K562 (cell line): Measurements from ENCODE around the gene SELENOI. TPM values are rescaled to one million over a fixed set of nuclear protein-coding genes. Genes with fewer than 3 reads are reported as not detected.

ENCODE experiments used
- ARID1B ChIP-seq: fragments of 450-650 bp; IDR thresholded peaks from 2 replicates; pipeline ENCODE4 v1.6.1; 2016; ENCODE audit warnings: antibody characterized with exemption, mild to moderate bottlenecking, inconsistent platforms
- ATF7 ChIP-seq: fragments of 450-650 bp; IDR thresholded peaks from 2 replicates; pipeline ENCODE4 v1.7.1; 2014; ENCODE audit warnings: mild to moderate bottlenecking, moderate library complexity
- EZH2 ChIP-seq: IDR thresholded peaks from 2 replicates; pipeline ENCODE4 v1.6.1; 2012; ENCODE audit warnings: low read depth, mild to moderate bottlenecking, inconsistent platforms, low read length, borderline replicate concordance
- GABPB2 ChIP-seq: fragments of 250-450 bp; sonication (Bioruptor Pico); conservative IDR thresholded peaks from 2 replicates; pipeline ENCODE4 v1.5.1; 2021; ENCODE audit warnings: mild to moderate bottlenecking
- GTF2E2 ChIP-seq: fragments of 200-800 bp; sonication (Bioruptor generic); IDR thresholded peaks from 2 replicates; pipeline ENCODE4 v1.6.1; 2016; ENCODE audit warnings: missing genetic modification characterization, missing compliant biosample characterization
- HDAC3 ChIP-seq: fragments of 450-650 bp; IDR thresholded peaks from 2 replicates; pipeline ENCODE4 v1.6.1; 2018; ENCODE audit warnings: borderline replicate concordance, mild to moderate bottlenecking, moderate library complexity; ENCODE audit not compliant: partially characterized antibody
- MECOM ChIP-seq: fragments of 250-450 bp; sonication (Bioruptor Pico); IDR thresholded peaks from 2 replicates; pipeline ENCODE4 v1.8.0; 2022; ENCODE audit warnings: inconsistent platforms
- MEF2A ChIP-seq: IDR thresholded peaks from 2 replicates; pipeline ENCODE4 v1.6.1; 2011; ENCODE audit warnings: low read depth, mild to moderate bottlenecking, low read length, moderate library complexity; ENCODE audit not compliant: control insufficient read depth
- NR4A1 ChIP-seq, 2 experiments: fragments of 250-450 bp in 1 of 2; fragments of 450-650 bp in 1 of 2; sonication (Bioruptor Pico) in 1 of 2; IDR thresholded peaks; 2 replicates each; pipeline versions ENCODE4 v1.4.0 to v1.6.1; 2016 to 2020; ENCODE audit warnings: mild to moderate bottlenecking in 2 of 2, missing compliant biosample characterization in 1 of 2, missing genetic modification characterization in 1 of 2, moderate library complexity in 1 of 2
- PCBP1 ChIP-seq: fragments of 200-400 bp; formaldehyde crosslinking; IDR thresholded peaks from 2 replicates; pipeline ENCODE4 v1.6.1; 2018; ENCODE audit warnings: mild to moderate bottlenecking, low read depth, low read length; ENCODE audit not compliant: poor library complexity, severe bottlenecking
- PRPF4 ChIP-seq: fragments of 200-400 bp; formaldehyde crosslinking; IDR thresholded peaks from one replicate; pipeline ENCODE4 v1.6.1; 2017; ENCODE audit warnings: low read length, low read depth, mild to moderate bottlenecking; ENCODE audit not compliant: insufficient read depth, poor library complexity, severe bottlenecking
- RNF219 ChIP-seq: fragments of 250-450 bp; sonication (Bioruptor Pico); IDR thresholded peaks from 2 replicates; pipeline ENCODE4 v1.5.0; 2022; ENCODE audit warnings: mild to moderate bottlenecking
- SLC30A9 ChIP-seq: fragments of 250-450 bp; sonication (Bioruptor Pico); IDR thresholded peaks from 2 replicates; pipeline ENCODE4 v1.8.0; 2022; ENCODE audit warnings: mild to moderate bottlenecking, moderate library complexity
- TAF7 ChIP-seq: fragments of 450-650 bp; IDR thresholded peaks from 2 replicates; pipeline ENCODE4 v1.6.1; 2016; ENCODE audit warnings: missing genetic modification characterization, missing compliant biosample characterization
- ZBTB9 ChIP-seq: fragments of 450-650 bp; formaldehyde crosslinking; IDR thresholded peaks from 2 replicates; pipeline ENCODE4 v1.4.0; 2020; ENCODE audit warnings: mild to moderate bottlenecking, moderate library complexity
- ZNF354B ChIP-seq: fragments of 250-450 bp; sonication (Bioruptor Pico); IDR thresholded peaks from 2 replicates; pipeline ENCODE4 v1.4.0; 2020
- polyA plus RNA-seq, 8 experiments: library from polyadenylated mRNA; depleted of rRNA in 4 of 8; stranded (reverse) in 5 of 8; unstranded in 3 of 8; fragments of >200 nt; fragmentation: Nextera tagmentation in 2 of 8; fragmentation: Illumina TruSeq in 1 of 8; extraction: Ambion mirVana in 2 of 8; extraction: Trizol in 1 of 8; gene quantifications; 2 replicates each; pipeline versions ENCODE4 v1.2.1 to v1.2.3, GENCODE V29; 2011 to 2014; ENCODE audit warnings: inconsistent platforms in 1 of 8, missing spikeins in 1 of 8
- total RNA-seq, 7 experiments: library from RNA; depleted of rRNA in 6 of 7; stranded (reverse); fragments of >200 nt in 6 of 7; fragmentation: Illumina TruSeq in 2 of 7; extraction: Trizol in 2 of 7; gene quantifications; 2 replicates each; pipeline versions ENCODE4 v1.2.1 to v1.2.3, GENCODE V29; 2011 to 2021; ENCODE audit warnings: low replicate concordance in 1 of 7
- TF ChIP-seq, protein P1 (sequence below): fragments of 250-450 bp; sonication (Bioruptor Pico); IDR thresholded peaks from 2 replicates; pipeline ENCODE4 v1.8.0; 2022; ENCODE audit warnings: moderate library complexity, mild to moderate bottlenecking, inconsistent platforms
- TF ChIP-seq, protein P2 (sequence below): fragments of 450-650 bp; IDR thresholded peaks from 2 replicates; pipeline ENCODE4 v1.6.1; 2017; ENCODE audit warnings: mild to moderate bottlenecking, moderate library complexity
- TF ChIP-seq, protein P3 (sequence below): fragments of 250-450 bp; sonication (Bioruptor Pico); IDR thresholded peaks from 2 replicates; pipeline ENCODE4 v1.8.0; 2021; ENCODE audit warnings: mild to moderate bottlenecking, moderate library complexity

The SELENOI gene
- total and polyA plus RNA-seq, 9 of the 15 experiments (the other 6 are each of a cell fraction or from before 2014, with no cell fraction given): 9.6 to 46.9 (median 24.4) TPM

DNA sequence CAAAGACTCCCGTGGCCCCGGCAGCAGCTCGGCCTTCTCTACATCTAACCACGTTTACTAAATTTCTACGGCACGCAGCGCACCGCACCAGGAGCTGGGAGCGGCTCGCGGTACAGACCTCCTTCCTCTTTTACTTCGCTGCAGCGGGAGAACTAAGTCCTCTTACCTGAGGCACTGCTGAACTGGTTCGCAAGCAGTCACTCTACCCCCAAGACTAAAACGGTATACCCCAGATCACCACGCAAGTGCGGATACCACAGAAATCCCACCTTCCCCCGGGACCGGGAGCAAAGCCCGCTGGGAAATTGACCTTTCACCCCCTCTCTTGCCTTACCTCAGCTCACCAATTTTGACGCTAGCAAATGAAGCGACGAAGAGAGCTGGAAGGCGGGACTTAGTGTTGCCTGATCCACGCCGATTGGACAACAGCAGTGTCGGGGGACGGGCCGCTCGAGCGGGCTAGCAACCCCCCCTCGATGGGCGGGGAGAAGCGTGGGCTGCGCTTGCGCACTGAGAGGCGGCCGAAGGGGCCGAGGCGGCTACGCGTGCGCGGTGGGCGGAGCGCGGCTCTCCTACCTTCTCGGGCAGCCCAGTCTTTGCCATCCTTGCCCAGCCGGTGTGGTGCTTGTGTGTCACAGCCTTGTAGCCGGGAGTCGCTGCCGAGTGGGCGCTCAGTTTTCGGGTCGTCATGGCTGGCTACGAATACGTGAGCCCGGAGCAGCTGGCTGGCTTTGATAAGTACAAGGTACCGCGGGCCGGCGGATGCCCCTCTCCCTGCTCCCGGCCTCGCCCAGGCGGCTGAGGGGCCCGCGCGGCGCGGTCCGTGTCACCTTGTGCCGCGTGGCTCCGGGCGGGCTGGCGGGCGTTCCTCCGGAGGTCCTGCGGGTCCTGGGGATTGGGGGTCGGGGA is at the start of gene SELENOI (continued):
- peak; percentile 59 for TF ChIP-seq ZBTB9 (CRISPR knock-in tag)
- peak; percentile 49; the same call in 1 of the 2 replicates for TF ChIP-seq TAF7 (tag)
- TF ChIP-seq ARID1B: no peak; the same call in 1 of the 2 replicates
- TF ChIP-seq, protein P1, sequence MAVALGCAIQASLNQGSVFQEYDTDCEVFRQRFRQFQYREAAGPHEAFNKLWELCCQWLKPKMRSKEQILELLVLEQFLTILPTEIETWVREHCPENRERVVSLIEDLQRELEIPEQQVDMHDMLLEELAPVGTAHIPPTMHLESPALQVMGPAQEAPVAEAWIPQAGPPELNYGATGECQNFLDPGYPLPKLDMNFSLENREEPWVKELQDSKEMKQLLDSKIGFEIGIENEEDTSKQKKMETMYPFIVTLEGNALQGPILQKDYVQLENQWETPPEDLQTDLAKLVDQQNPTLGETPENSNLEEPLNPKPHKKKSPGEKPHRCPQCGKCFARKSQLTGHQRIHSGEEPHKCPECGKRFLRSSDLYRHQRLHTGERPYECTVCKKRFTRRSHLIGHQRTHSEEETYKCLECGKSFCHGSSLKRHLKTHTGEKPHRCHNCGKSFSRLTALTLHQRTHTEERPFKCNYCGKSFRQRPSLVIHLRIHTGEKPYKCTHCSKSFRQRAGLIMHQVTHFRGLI (CRISPR knock-in tag): no peak
- TF ChIP-seq, protein P2, sequence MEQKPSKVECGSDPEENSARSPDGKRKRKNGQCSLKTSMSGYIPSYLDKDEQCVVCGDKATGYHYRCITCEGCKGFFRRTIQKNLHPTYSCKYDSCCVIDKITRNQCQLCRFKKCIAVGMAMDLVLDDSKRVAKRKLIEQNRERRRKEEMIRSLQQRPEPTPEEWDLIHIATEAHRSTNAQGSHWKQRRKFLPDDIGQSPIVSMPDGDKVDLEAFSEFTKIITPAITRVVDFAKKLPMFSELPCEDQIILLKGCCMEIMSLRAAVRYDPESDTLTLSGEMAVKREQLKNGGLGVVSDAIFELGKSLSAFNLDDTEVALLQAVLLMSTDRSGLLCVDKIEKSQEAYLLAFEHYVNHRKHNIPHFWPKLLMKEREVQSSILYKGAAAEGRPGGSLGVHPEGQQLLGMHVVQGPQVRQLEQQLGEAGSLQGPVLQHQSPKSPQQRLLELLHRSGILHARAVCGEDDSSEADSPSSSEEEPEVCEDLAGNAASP: no peak
- TF ChIP-seq EZH2: no peak
- 0 out of 2 replicates have a peak, but pooled peaks have one; percentile 21 for TF ChIP-seq RNF219
- TF ChIP-seq PCBP1: peak; percentile 80
- TF ChIP-seq PRPF4: no peak
- no peak for TF ChIP-seq ZNF354B (CRISPR knock-in tag)
- TF ChIP-seq, protein P3, sequence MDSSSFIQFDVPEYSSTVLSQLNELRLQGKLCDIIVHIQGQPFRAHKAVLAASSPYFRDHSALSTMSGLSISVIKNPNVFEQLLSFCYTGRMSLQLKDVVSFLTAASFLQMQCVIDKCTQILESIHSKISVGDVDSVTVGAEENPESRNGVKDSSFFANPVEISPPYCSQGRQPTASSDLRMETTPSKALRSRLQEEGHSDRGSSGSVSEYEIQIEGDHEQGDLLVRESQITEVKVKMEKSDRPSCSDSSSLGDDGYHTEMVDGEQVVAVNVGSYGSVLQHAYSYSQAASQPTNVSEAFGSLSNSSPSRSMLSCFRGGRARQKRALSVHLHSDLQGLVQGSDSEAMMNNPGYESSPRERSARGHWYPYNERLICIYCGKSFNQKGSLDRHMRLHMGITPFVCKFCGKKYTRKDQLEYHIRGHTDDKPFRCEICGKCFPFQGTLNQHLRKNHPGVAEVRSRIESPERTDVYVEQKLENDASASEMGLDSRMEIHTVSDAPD (CRISPR knock-in tag): no peak
- no peak for TF ChIP-seq NR4A1 (CRISPR knock-in tag; IDR thresholded peaks at IDR 0.05)
- TF ChIP-seq NR4A1 (tag; IDR thresholded peaks at IDR 0.05): peak; percentile 35; the same call in 1 of the 2 replicates
- TF ChIP-seq SLC30A9: no peak
- TF ChIP-seq GABPB2 (CRISPR knock-in tag): no peak
- TF ChIP-seq GTF2E2 (tag): no peak; the same call in 1 of the 2 replicates
- no peak for TF ChIP-seq MECOM (CRISPR knock-in tag)
- peak; percentile 95 for TF ChIP-seq ATF7
- TF ChIP-seq MEF2A: no peak
- no peak for TF ChIP-seq HDAC3
